KG1 (cell line): ENCODE data around the gene AMH.
A peak's percentile ranks its signal among the peaks of the same experiment; 100 is the strongest.

Experiments used
- DNase-seq: peaks from one replicate; lab custom pipeline; 2025; lab: John Stamatoyannopoulos, UW

The AMH gene

DNA sequence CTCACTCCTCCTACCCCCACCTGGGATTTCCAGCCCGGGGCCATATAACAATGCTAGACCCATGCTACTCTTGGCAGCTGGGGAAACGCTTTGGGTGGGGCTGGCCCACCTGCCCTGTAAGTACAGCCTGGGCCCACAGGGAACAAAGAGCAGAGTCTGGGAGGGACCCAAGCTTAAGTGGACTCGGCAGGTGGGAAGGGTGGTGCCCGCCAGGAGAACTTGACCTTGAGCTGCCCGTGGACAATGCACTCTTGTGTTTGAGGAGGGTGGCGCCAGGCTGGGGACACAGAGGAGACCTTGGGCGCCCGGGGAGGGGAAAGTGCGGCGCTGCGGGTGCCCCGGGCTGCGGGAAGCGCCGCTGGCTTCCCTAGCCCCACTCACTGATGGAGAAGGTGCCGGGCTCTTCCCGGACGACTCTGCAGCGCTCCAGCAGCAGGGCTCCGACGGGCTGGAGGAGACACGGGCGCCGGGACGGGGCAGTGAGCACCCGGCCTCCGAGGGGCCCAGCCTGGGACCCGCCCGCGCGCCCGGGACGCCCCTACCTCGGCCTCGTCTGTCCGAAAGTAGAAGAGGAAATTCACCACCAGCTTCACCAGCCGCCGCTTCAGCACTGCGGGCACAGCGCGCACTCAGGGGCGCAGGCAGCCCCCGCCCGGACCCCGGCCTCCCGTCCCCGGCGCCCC, 13.6 kb upstream of the AMH start:
- DNase-seq = no peak

GRCh38 chr19:2236064-2236313, 13.1 kb upstream of the AMH start:
- no peak for DNase-seq

DNA sequence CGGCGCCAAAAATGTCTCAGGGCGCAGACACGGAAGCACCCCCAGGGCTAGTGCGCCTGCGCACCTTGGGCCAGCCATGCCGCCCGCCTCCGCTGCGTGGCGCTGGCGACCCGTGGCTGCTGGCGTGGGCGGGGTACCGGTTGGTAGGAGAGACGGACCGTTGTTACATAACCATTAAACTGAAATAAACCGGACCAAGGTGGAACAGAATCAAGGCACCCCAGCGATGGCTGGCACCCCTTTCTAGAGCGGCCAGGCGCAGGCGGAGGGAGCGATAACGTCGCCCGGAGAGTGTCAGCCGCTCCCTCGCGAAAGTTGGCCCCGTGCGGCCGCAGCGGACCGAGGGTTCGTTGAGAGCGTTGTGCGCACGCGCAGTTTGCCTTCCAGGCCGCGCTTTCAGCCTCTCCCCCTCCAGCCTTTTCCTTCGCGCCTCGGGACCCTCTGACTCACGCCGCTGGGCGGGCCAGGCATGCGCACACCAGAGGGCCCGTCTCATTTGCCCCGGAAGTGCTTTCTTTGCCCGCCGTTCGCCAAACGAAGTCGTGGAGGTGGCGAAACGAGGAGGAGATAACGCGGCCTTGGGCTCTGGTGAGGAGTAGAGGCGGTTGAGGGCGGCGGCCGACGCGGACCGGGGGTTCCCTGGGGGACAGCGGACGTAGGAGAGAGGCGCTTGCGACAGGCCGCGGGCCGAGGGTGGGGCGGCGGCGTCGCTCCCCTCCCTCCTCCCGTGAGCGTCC, 12.6 kb upstream of the AMH start, which contains the start of the genes PLEKHJ1 and SF3A2:
PLEKHJ1 (minus strand) TSS at position 16 of the 737 bp plus-strand sequence. CDS start 81 bp downstream, outside the sequence.
SF3A2 (plus strand) TSS at position 511 of the 737 bp plus-strand sequence. CDS start 6,595 bp downstream, outside the sequence.
- peak; percentile 97 for DNase-seq

DNA sequence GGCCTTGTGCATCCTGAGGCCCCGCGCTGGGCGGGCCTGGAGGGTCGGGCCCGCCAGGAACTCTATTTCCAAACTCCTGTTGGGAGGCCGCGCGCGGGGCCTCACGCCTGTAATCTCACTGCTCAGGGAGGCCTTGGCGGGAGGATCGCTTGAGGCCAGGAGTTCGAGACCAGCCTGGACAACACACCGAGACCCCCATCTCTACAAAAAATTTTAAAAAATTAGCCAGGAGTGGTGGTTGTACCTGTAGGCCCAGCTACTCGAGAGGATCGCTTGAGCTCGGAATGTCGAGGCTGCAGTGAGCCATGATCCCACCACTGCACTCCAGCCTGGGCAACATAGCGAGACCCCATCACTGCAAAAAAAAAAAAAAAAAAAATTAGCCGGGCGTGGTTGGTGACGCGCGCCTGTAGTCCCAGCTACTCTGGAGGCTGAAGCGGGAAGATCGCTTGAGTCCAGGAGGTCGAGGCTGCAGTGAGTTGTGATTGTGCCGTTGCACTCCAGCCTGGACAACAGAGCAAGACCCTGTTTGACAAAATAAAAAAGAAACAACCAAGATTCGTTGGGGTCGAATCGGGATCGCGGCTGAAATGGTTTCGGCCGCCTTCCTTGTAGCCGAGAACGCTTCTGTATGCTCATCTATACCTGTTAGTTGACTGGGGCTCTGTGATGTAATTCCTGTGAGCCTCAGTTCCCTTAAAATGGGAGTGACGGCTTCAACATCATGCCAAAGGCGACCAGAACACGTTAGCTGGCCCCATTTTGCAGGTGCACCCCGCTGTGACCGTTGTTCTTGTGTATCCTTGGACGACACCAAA, 11.9 kb upstream of the AMH start:
- no peak for DNase-seq

DNA sequence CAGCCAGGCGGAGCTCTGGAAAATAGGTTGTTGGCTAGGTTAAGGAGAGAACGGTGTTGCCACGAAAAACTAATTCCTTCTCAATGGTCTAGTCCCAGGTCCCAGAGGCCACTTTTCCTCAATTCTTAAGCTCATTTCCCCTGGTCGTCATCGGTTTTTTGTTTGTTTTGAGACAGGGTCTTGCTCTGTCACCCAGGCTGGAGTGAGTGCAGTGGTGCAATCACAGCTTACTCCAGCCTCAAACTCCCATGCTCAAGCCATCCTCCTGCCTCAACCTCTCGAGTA, 11.3 kb upstream of the AMH start:
- DNase-seq = no peak

DNA sequence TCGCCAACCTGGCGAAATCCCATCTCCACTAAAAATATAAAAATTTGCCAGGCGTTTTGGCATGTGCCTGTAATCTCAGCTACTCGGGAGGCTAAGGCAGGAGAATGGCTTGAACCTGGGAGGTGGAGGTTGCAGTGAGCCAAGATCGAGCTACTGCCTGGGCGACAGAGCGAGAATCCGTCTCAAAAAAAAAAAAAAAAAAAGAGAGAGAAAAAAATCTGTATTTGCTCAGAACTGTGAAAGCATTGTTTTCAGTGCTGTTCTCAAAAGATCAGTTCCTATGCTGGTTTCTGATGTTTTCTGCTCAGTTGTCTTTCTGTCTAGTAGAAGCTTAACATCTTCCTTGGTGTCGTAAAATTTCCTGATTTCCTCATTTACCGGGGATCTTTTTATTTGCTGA, 9.9 kb upstream of the AMH start:
- no peak for DNase-seq

- no peak for DNase-seq
Measured at GRCh38 chr19:2239771-2240770, 9.1 kb upstream of the AMH start.

- DNase-seq = no peak
Measured at GRCh38 chr19:2240881-2241760, 8.0 kb upstream of the AMH start.

GRCh38 chr19:2242092-2242537, 7.0 kb upstream of the AMH start:
- no peak for DNase-seq

DNA sequence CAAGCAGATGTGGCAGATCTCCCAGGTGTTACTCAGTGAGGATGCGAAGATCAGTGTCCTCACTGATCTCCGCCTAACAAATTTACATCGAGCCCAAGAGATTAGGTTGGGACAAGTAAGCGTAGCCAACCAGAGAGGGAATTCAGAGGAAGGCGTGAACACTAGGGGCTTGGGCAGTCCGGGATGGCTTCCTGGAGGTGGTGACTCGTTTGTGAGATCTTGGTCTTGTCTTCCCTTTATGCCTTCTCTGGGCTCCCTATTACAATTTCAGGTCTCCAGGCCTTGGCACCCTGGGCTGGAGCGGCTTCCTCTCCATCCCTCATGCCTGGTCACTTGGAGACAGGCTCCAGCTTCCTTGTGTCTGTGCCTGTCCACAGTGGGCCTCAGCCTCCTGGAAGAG, 6.3 kb upstream of the AMH start:
- DNase-seq = no peak

- DNase-seq = no peak
Measured at GRCh38 chr19:2243274-2244124, 5.6 kb upstream of the AMH start.

- DNase-seq = no peak
Measured at GRCh38 chr19:2244125-2244411, 5.1 kb upstream of the AMH start.

DNA sequence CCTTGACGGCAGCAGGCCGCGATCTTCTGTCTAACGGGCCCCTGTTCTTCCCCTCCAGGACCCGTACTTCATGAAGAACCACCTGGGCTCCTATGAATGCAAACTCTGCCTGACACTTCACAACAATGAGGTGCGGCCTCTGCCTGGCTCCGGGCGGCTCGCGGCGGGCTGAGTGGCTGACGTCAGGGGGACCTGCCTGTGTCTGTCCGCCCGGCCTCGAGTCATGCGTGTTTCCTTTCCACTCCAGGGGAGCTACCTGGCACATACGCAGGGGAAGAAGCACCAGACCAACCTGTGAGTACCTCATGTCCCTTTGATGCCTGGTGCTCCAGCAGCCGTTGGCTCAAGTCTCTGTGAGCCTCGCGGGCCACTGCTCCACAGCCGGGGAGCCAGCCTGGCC, 4.6 kb upstream of the AMH start:
- no peak for DNase-seq

- DNase-seq = no peak
Measured at GRCh38 chr19:2245273-2245672, 3.9 kb upstream of the AMH start.

DNA sequence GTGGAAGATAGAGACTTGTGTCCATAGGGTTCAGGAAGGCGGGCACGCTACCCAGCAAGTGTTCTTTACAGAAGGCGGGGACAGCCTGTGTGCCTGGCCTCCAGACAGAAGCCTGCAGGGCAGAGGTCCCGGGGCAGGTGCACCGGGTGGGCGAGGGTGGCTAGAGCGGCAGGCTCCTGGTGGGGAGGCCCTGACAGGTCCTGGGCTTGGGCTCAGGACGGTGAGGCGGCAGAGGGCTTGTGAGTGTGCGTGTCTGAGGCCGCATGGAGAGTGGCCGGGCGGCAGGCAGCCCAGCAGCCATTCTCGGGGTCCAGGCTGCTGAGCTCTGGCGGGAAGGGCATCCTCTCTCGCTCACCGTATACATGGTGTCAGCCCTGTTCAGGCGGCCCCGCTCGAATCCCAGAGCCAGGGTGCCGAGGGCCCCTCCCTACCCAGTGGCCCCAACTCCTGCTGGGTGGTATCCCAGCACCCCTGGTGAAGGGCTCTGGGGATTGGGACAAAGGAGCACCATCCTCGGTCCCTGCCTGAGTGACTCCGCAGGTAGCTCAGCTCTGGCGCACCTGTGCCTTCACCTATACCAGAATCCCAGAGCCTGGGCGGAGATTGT, 3.0 kb upstream of the AMH start:
- no peak for DNase-seq

DNA sequence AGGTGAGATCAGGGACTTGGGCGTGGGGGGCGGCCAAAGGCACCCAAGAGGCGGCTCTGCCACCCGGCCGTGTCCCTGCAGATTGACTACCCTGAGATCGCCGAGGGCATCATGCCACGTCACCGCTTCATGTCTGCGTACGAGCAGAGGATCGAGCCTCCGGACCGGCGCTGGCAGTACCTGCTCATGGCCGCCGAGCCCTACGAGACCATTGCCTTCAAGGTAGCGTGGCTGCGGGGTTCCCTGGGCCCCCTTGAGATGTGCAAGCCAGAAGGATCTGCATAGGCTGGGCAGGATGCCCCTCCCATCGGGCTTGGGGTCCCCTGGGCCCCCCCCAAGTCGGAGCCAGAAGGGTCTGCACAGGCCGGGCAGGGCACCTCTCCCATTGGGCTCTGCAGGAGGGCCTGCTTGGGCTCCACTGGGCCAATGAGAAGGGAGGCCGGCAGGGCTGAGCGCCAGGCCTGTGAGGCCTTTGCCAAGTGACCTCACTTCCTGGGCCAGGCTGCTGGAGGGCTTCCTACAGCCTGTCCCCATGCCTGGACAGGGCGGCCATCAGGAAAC, 2.2 kb upstream of the AMH start:
- no peak for DNase-seq

DNA sequence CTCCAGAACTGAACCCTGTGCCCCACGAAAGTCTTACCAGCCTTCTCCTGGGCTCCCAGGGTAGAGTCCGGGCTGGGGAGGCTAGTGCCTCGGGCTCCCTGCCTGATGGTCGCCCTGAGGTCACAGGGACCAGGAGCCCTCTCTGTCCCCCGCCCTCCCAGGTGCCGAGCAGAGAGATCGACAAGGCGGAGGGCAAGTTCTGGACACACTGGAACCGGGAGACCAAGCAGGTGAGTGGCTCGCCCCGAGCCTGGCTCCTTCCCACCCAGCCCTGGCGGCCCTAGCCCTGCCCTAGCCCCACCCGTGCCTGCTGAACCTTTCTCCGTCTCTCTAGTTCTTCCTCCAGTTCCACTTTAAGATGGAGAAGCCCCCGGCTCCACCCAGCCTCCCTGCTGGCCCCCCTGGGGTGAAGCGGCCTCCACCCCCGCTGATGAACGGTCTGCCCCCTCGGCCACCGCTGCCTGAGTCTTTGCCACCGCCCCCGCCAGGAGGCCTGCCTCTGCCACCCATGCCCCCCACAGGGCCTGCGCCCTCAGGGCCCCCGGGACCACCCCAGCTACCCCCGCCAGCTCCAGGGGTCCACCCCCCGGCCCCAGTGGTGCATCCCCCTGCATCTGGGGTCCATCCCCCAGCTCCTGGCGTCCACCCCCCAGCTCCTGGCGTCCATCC, 1.6 kb upstream of the AMH start:
- DNase-seq = no peak

DNA sequence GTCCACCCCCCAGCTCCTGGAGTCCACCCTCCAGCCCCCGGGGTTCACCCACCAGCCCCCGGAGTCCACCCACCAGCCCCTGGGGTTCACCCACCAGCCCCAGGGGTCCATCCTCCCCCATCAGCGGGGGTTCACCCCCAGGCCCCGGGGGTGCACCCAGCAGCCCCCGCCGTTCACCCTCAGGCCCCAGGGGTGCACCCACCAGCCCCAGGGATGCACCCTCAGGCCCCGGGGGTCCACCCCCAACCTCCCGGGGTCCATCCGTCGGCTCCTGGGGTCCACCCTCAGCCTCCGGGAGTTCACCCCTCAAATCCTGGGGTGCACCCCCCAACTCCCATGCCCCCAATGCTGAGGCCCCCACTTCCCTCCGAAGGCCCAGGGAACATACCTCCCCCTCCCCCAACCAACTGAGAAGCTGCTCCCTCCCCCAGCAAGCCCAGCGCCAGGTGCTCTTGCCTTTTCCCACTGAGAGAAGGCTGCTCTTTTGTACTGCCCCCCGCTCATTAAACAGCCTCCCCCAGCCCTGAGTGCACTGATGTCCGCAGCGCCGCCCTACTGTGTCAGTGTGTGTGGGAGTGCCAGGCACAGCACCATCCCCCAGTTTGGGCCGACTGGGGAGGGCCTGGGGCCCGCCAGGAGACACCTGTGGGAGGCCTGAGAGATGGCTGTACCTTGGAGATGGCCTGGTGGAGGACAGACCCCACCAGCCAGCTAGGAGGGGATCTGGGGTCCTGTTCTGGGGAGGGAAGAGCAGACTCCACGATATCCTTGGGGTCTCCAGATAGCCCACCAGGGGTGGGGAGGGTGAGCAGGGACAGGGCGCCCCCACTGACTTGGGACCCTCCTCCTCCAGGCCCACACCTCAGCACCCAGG, 750 bp upstream of the AMH start:
- no peak for DNase-seq
